Right lobe of liver (tissue), 6 donors: Measurements from ENCODE around the gene POM121L2. TPM values are rescaled to one million over a fixed set of nuclear protein-coding genes. Genes with fewer than 3 reads are reported as not detected.

Source experiments
- ATAC-seq, 4 donors: fragments of 200-7000 bp; cut with Tn5 transposase; one replicate each; pipeline ENCODE4 v1.9.1; 2020; ENCODE audit warnings: mild to moderate bottlenecking in 4 of 4, moderate library complexity in 4 of 4
- DNase-seq, 3 donors: peaks; one replicate each; pipeline ENCODE4 v3.0.0-alpha.2; 2020
- H3K27ac ChIP-seq, 3 donors: fragments of 200-600 bp; one replicate each; pipeline ENCODE4 v1.8.0; 2022
- H3K27me3 ChIP-seq, 2 donors: fragments of 200-600 bp; one replicate each; pipeline ENCODE4 v1.8.0; 2022
- H3K36me3 ChIP-seq, 4 donors: fragments of 200-600 bp; sonication (generic) in 1 of 4; one replicate each; pipeline versions ENCODE4 v1.5.1 to v1.8.0; 2017 to 2022; ENCODE audit warnings: control low read depth in 1 of 4
- H3K4me1 ChIP-seq, 4 donors: fragments of 200-600 bp; sonication (generic) in 1 of 4; one replicate each; pipeline versions ENCODE4 v1.5.1 to v1.8.0; 2017 to 2022; ENCODE audit warnings: control low read depth in 1 of 4
- H3K4me3 ChIP-seq, 3 donors: fragments of 200-600 bp; one replicate each; pipeline ENCODE4 v1.8.0; 2022
- H3K9me3 ChIP-seq, 4 donors: fragments of 200-600 bp; sonication (generic) in 1 of 4; one replicate each; pipeline versions ENCODE4 v1.5.1 to v1.8.0; 2017 to 2022; ENCODE audit warnings: control low read depth in 1 of 4
- CTCF ChIP-seq, 4 donors: fragments of 200-600 bp in 3 of 4; fragments of 450-650 bp in 1 of 4; IDR thresholded peaks; one replicate each; pipeline versions ENCODE4 v1.5.1 to v1.8.0; 2016 to 2022; ENCODE audit warnings: antibody characterized with exemption in 4 of 4, mild to moderate bottlenecking in 2 of 4
- POLR2A ChIP-seq: fragments of 450-650 bp; IDR thresholded peaks from one replicate; pipeline ENCODE4 v1.6.1; 2017; ENCODE audit warnings: antibody characterized with exemption, mild to moderate bottlenecking
- WGBS: methylation state at CpG from one replicate; pipeline ENCODE4 v1.1.6; 2018; ENCODE audit warnings: low coverage, low lambda C conversion rate; ENCODE audit not compliant: insufficient coverage; ENCODE audit errors: missing lambda C conversion rate; 5-methylcytosine and 5-hydroxymethylcytosine counted together
- intact Hi-C, 2 donors: fragments of 100-400 bp; cut with DNase I; formaldehyde crosslinking; loops; one replicate each; pipeline versions ENCODE4 v1.11.2 to v1.14.1; 2022
- long read RNA-seq: library from polyadenylated mRNA; unstranded; transcript quantifications from one replicate; pipeline ENCODE4 v2.0.0, GENCODE V29; 2019
- total RNA-seq, 6 experiments: library from RNA; depleted of rRNA in 2 of 6; stranded (reverse); fragments of >200 nt in 2 of 6; fragmentation: NEBNext Ultra II Directional in 3 of 6; extraction: Animal tissue kit (Norgen Biotek cat#: 25700) in 3 of 6; gene quantifications; one replicate each; pipeline versions ENCODE4 v1.1.0 to v1.2.4, GENCODE V29; 2016 to 2023
- donor health status: DM: no; HTN: yes; CAD: no.
- donor health status: DM: no; HTN: no; CAD: no.
- donor health status: DM: no; HTN: no; CAD: no.
- donor health status: DM: no; HTN: yes; CAD: no.
- donor health status: DM: no; HTN: yes; CAD: no.

Gene POM121L2
- total RNA-seq = not detected
- long read RNA-seq = 0 reads

GRCh38 chr6:27312146-27312949 lies at the start of gene POM121L2:
Gene POM121L2, minus strand, starts transcription at chr6:27312273. Its CDS starts 103 bp downstream, at chr6:27312170.
- peak; percentile 93 to 99 (median 97) for ATAC-seq
- no peak within 1 kb of the TSS for H3K27ac ChIP-seq
- no peaks in the 10 kb centered on the region for H3K9me3 ChIP-seq
- 0% methylated on average over 16 of the region's 64 CpGs for WGBS
- peak within 1 kb of the TSS; percentile 46 to 51 (median 48) for H3K4me3 ChIP-seq
- H3K36me3 ChIP-seq = no peaks in the 10 kb centered on the region
- TF ChIP-seq CTCF (IDR thresholded peaks at IDR 0.05) = peak; percentile 60 to 69 (median 66)
- no peak for TF ChIP-seq POLR2A
- H3K4me1 ChIP-seq = peaks cover 0 to 11% (median 0%) of the 10 kb centered on the region in 4 donors
- peak; percentile 65 to 73 (median 66) for DNase-seq
- peaks cover 4 to 10% of the 10 kb centered on the region in 2 donors for H3K27me3 ChIP-seq
- intact Hi-C loops = no loop called here

GRCh38 chr6:27359231-27359630 lies 47.2 kb upstream of the POM121L2 start:
- Histone ChIP-seq H3K27me3 (no peaks in the 10 kb centered on the region), H3K4me1 (no peaks in the 10 kb centered on the region), H3K9me3 (peaks cover 0 to 16% (median 2%) of the 10 kb centered on the region in 4 donors), H3K36me3 (no peaks in the 10 kb centered on the region), H3K4me3 (no peak overlapping the region), H3K27ac (no peak overlapping the region)
- DNase-seq = no peak
- intact Hi-C loops = no loop called here
- ATAC-seq = no peak
- 67% methylated on average over 1 of the region's 1 CpG for WGBS
- TF ChIP-seq POLR2A = no peak
- TF ChIP-seq CTCF (IDR thresholded peaks at IDR 0.05) = no peak

GRCh38 chr6:27358786-27359185 lies 46.7 kb upstream of the POM121L2 start:
- TF ChIP-seq CTCF (IDR thresholded peaks at IDR 0.05) (no peak), POLR2A (no peak)
- Histone ChIP-seq H3K36me3 (no peaks in the 10 kb centered on the region), H3K9me3 (peaks cover 0 to 16% (median 2%) of the 10 kb centered on the region in 4 donors)

GRCh38 chr6:27352850-27353249 lies 40.8 kb upstream of the POM121L2 start:
- Histone ChIP-seq H3K36me3 (no peaks in the 10 kb centered on the region), H3K27me3 (no peaks in the 10 kb centered on the region), H3K4me1 (no peaks in the 10 kb centered on the region), H3K9me3 (peaks cover 0 to 4% (median 0%) of the 10 kb centered on the region in 4 donors), H3K4me3 (no peak overlapping the region), H3K27ac (no peak overlapping the region)
- 63% methylated on average over 4 of the region's 4 CpGs for WGBS
- intact Hi-C loops = no loop called here
- ATAC-seq (no peak), DNase-seq (no peak)
- TF ChIP-seq POLR2A = no peak
- no peak for TF ChIP-seq CTCF (IDR thresholded peaks at IDR 0.05)

More at GRCh38 chr6:27358786-27359185, 46.7 kb upstream of the POM121L2 start:
- ATAC-seq = no peak
- DNase-seq = no peak
- WGBS = 64% methylated on average over 2 of the region's 2 CpGs
- H3K27me3 ChIP-seq = no peaks in the 10 kb centered on the region
- H3K4me3 ChIP-seq = no peak overlapping the region
- intact Hi-C loops = no loop called here
- H3K27ac ChIP-seq = no peak overlapping the region
- no peaks in the 10 kb centered on the region for H3K4me1 ChIP-seq
